NCI-H1417 treated with DMSO at 0.1 percent for 48 hours (cell line): ENCODE data around the gene SHROOM2.

Experiments used
- DNase-seq: peaks from one replicate; lab custom pipeline; 2025; lab: John Stamatoyannopoulos, UW

The SHROOM2 gene

GRCh38 chrX:9940421-9940820, 154.2 kb downstream of the SHROOM2 start:
- no peak for DNase-seq

GRCh38 chrX:9942086-9942485, 155.9 kb downstream of the SHROOM2 start:
- DNase-seq: no peak

- DNase-seq: no peak
Observed at GRCh38 chrX:9943420-9943819, 157.2 kb downstream of the SHROOM2 start.

DNA sequence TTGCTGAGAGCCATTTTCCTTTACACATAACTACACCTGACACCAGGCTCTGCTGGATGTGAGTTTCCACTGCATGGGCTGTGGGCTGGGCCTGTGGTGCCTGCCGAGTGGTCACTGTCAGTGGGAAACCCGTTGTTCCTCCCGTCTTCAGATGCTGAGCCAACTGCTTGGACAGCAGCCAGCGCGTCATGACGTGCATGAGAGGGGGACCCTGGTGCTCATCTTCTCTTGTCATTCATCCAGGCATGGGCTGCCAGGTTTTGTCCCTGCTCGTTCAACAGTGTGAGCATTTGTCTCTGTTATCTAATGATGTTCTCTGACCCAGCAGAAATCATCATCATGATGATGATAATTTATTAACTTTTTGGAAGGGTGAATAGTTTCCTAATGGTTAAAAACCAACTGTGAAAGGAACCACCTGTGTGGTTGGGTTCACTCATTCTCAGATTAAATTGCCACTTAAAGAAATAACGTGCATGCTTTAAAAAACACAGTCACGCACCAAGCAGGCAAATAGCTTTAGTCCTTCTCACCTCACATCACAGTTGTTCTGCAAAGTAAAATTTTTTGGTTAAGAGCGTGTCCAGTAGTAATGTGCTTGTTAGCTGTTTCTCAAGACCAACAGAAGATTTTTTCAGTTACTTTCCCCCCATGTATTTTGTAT, 161.0 kb downstream of the SHROOM2 start:
- DNase-seq: no peak

GRCh38 chrX:9948406-9948805, 162.2 kb downstream of the SHROOM2 start:
- no peak for DNase-seq

GRCh38 chrX:9952300-9952699, 166.1 kb downstream of the SHROOM2 start:
- DNase-seq: no peak

GRCh38 chrX:9953396-9953795, 167.2 kb downstream of the SHROOM2 start:
- DNase-seq: no peak

DNA sequence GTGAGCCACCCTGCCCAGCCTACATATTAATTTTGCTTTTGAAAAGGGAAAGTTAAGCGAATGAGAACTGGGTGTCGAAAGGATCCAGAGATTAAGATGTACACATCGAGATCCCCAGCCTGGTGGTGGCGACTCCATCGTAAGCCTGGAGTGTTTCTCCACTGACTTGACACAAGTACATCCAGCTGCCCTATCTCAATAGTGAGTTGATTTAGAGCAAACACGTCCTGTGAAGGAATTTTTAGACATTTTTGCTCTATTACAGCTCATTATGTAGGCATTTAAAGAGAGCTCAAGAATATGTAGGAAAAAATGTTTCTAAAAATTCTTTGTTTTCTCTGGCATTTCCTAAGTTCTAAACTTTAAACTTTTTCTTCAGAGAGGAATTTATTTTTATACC, 169.3 kb downstream of the SHROOM2 start:
- DNase-seq: no peak

GRCh38 chrX:9957743-9958142, 171.5 kb downstream of the SHROOM2 start:
- no peak for DNase-seq

DNA sequence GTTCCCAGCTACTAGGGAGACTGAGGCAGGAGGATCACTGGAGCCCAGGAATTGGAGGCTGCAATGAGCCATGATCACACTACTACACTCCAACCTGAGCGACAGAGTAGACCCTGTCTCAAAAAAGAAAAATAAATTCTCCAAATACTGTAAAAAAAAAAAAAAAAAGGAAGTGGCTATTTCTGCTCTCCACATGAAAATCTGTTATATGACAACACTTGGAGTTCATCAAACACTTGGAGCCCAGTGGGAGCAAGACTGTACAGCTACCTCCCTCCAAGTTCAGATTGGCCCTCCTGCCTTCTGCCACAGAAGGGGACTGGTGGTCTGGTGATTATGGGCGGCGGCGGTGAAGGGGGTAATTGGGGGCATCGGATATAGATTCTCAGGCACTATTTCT, 172.0 kb downstream of the SHROOM2 start:
- no peak for DNase-seq

GRCh38 chrX:9961750-9962149, 175.5 kb downstream of the SHROOM2 start:
- no peak for DNase-seq

- DNase-seq: no peak
Observed at GRCh38 chrX:9966775-9967408, 180.7 kb downstream of the SHROOM2 start, which contains the start of gene CLDN34. TSS of gene CLDN34 (plus strand) at chrX:9967358. CDS start at chrX:9967358, 0 bp downstream.

- no peak for DNase-seq
Observed at GRCh38 chrX:9977635-9978034, 191.4 kb downstream of the SHROOM2 start.

GRCh38 chrX:9980401-9980800, 194.2 kb downstream of the SHROOM2 start:
- no peak for DNase-seq

DNA sequence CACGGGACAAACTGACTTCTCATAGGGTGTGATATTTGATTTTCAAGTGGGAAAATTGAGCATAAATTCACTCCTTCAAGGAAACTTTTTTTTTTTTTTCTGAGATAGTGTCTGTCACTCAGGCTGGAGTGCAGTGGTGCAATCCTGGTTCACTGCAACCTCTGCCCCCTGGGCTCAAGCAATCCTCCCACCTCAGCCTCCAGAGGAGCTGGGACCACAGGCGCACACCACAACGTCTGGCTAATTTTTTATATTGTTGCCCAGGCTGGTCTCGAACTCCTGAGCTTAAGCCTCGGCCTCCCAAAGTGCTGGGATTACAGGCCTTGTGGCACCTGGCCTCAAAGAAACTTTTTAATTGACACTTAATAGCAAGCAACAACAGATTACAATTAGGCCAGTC, 194.7 kb downstream of the SHROOM2 start:
- DNase-seq: no peak

DNA sequence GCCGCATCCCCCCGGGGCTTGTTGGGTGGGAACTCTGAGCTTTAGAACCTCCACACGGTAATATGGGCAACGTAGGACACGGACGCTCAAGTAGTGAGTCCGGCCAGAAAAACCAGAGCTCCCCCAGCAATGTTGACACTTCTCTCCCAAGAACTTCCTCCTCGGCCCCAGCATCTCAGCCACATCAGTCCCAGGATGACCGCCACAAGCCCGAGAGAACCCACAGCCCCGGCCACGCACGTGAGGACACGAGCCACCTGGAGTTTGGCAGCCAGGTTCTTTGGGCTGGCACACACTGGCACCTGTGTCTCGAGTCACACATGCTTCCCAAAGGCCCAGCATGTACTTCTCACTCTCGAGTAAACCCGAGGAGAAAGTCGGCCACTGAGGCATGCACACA, 197.2 kb downstream of the SHROOM2 start:
- no peak for DNase-seq

DNA sequence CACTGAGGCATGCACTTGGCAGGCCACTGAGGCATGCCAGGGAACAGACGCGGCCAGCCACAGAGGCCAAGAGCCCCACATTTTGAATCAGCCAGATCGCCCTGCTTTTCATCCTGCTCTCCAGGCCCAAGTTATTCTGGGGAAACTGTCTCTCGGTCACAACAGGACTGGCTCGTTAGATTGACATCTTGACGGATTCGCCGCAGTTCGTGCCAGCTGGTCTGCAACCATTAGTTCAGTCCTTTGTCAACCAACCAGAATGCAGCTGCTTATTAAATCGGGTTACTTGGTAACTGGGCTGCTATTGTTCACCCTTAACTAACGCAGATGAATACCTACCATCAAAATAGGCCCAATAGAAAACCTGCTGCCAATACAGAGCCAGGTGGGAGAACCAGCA, 197.6 kb downstream of the SHROOM2 start:
- DNase-seq: no peak

DNA sequence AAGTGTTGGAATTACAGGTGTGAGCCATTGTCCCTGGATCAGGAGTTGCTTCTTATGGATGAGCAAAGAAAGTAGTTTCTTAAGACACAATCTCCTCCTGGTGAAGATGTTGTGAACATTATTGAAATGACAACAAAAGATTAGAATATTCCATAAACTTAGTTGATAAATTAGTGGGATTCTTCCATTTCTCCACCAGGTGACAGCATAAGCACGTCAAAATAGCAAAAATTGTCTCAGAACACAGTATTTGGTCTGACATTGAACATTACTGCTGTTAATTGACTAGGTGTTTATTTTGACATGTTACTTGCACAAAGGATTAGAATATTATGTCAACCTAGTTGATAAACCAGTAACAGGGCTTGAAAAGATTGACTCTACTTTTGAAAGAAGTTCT, 202.5 kb downstream of the SHROOM2 start:
- no peak for DNase-seq

GRCh38 chrX:9992061-9992460, 205.8 kb downstream of the SHROOM2 start:
- DNase-seq: no peak

DNA sequence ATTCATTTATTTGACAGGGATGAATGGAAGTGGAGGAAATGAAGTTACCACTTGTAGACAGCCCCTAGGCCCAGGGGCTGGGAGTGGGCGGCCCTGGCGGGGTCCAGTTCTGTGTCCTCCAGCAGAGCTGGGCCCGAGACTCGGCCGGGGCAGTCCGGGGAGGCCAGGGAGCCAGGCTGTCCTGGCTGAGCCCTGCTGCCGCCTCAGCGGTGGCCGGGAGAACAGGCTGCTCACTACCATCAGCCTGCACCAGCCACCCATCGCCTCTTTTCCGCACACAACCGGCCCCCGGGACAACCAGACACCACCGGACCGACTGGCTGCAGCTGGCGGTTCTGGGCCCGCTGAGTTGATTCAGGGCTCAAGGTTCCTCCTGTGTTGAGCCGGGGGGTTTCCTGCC, 206.5 kb downstream of the SHROOM2 start:
- DNase-seq: no peak

GRCh38 chrX:9995855-9996339, 209.7 kb downstream of the SHROOM2 start:
- DNase-seq: peak; percentile 11

GRCh38 chrX:9997041-9997440, 210.8 kb downstream of the SHROOM2 start:
- DNase-seq: no peak

DNA sequence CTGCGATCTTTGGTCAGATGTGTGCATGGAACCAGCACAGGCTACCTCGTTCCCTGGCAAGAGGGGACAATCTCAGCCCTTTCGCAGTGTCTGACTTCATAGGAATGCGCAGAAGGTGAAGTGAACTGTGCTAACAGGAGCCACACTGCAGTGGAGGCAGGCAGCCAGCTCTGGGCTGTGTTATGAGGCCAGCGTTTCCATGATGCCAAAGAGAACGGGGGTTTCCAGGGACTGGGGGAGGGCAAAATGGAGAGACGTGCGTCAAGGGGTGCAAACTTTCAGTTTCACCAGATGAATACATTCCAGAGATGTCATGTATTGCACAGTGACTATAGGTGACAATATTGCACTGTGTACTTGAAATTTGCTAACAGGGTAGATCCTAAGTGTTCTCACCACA, 211.3 kb downstream of the SHROOM2 start:
- no peak for DNase-seq
